HCT116 (cell line): ENCODE data around the gene AWAT1. TPM values are rescaled to one million over a fixed set of nuclear protein-coding genes. Genes with fewer than 3 reads are reported as not detected.
"Not testable (repeated sequence)": the region's sequence is repeated elsewhere in the genome, so short reads cannot be mapped to it uniquely, and the experiment has no call there.

Experiments
- ATAC-seq: fragments of 200-7000 bp; cut with Tn5 transposase; 2 replicates; pipeline ENCODE4 v1.9.1; 2020; ENCODE audit warnings: mild to moderate bottlenecking, moderate library complexity
- BruUV-seq: library from RNA; stranded (reverse); fragments of 400-500 nt; replicated peaks from 2 replicates; lab custom pipeline; 2021; lab: Mats Ljungman, UMichigan
- CTCF ChIA-PET: fragments of 300-600 bp; sonication (Branson Sonifier 250); formaldehyde crosslinking; loops from one replicate; lab custom pipeline; 2021; ENCODE audit warnings: antibody characterized with exemption; lab: Charles Lee
- POLR2A ChIA-PET: fragments of 300-600, 350-600 bp; sonication (Branson Sonifier 250); formaldehyde crosslinking; loops from one replicate; lab custom pipeline; 2021; ENCODE audit warnings: antibody characterized with exemption; lab: Charles Lee
- RAD21 ChIA-PET, 2 experiments: fragments of 300-600 bp; sonication (Branson Sonifier 250); formaldehyde crosslinking; loops; one replicate each; lab custom pipeline; 2023; ENCODE audit warnings: low total read pairs in 2 of 2; ENCODE audit not compliant: uncharacterized antibody in 2 of 2, unreplicated experiment in 2 of 2, low non-redundant PET in 1 of 2; lab: Charles Lee
- DNase-seq: peaks from one replicate; pipeline ENCODE4 v3.0.0-alpha.2; 2010; ENCODE audit warnings: low read depth, low spot score
- H2AFZ ChIP-seq: fragments of 200-600 bp; shearing (Covaris generic), sonication (generic); 2 replicates; pipeline ENCODE4 v1.6.1; 2017; ENCODE audit warnings: low read depth, mixed run types, mixed read lengths, antibody characterized with exemption, low read length; ENCODE audit not compliant: poor library complexity, severe bottlenecking
- H3K27ac ChIP-seq: 2 replicates; pipeline ENCODE4 v1.5.1; 2012; ENCODE audit warnings: low read depth, low read length
- H3K27me3 ChIP-seq: fragments of 200-600 bp; sonication (generic); 2 replicates; pipeline ENCODE4 v1.6.1; 2016; ENCODE audit warnings: mixed run types, low read length, mixed read lengths; ENCODE audit not compliant: insufficient read depth
- H3K36me3 ChIP-seq, 2 experiments: fragments of 200-500 bp in 1 of 2; fragments of 200-600 bp in 1 of 2; sonication (Bioruptor generic) in 1 of 2; sonication (generic) in 1 of 2; 2 replicates each; pipeline versions ENCODE4 v1.5.1 to v1.6.1; 2014 to 2016; ENCODE audit warnings: low read length in 2 of 2, inconsistent platforms in 1 of 2, mixed read lengths in 1 of 2, mixed run types in 1 of 2; ENCODE audit not compliant: insufficient read depth in 2 of 2, control insufficient read depth in 1 of 2
- H3K4me1 ChIP-seq, 2 experiments: fragments of 200-600 bp in 1 of 2; sonication (generic) in 1 of 2; 2 replicates each; pipeline versions ENCODE4 v1.5.1 to v1.6.1; 2012 to 2017; ENCODE audit warnings: low read length in 2 of 2, inconsistent platforms in 1 of 2, mild to moderate bottlenecking in 1 of 2, mixed read lengths in 1 of 2, mixed run types in 1 of 2, moderate library complexity in 1 of 2; ENCODE audit not compliant: insufficient read depth in 2 of 2, control insufficient read depth in 1 of 2
- H3K4me2 ChIP-seq: fragments of 200-600 bp; sonication (generic); 2 replicates; pipeline ENCODE4 v1.6.1; 2017; ENCODE audit warnings: mixed run types, low read length, mixed read lengths
- H3K4me3 ChIP-seq, 2 experiments: fragments of 200-600 bp in 1 of 2; sonication (generic) in 1 of 2; replicated peaks in 1 of 2; 2 replicates each; pipeline ENCODE4 v1.5.1; 2011 to 2016; ENCODE audit warnings: low read length in 2 of 2, control low read depth in 1 of 2, low read depth in 1 of 2, mild to moderate bottlenecking in 1 of 2, mixed read lengths in 1 of 2, mixed run types in 1 of 2
- H3K79me2 ChIP-seq: fragments of 200-600 bp; sonication (generic); 2 replicates; pipeline ENCODE4 v1.6.1; 2017; ENCODE audit warnings: mild to moderate bottlenecking, mixed run types, low read length, moderate library complexity, mixed read lengths; ENCODE audit not compliant: insufficient read depth
- H3K9ac ChIP-seq: fragments of 200-600 bp; sonication (generic); 2 replicates; pipeline ENCODE4 v1.6.1; 2016; ENCODE audit warnings: low read length, mixed read lengths
- H3K9me2 ChIP-seq: fragments of 200-600 bp; sonication (generic), shearing (Covaris generic); 2 replicates; pipeline ENCODE4 v1.6.1; 2017; ENCODE audit warnings: mixed run types, mild to moderate bottlenecking, moderate library complexity; ENCODE audit not compliant: insufficient read depth
- H3K9me3 ChIP-seq, 2 experiments: fragments of 200-500 bp in 1 of 2; fragments of 200-600 bp in 1 of 2; sonication (Bioruptor generic) in 1 of 2; sonication (generic) in 1 of 2; 2 replicates each; pipeline ENCODE4 v1.6.1; 2014 to 2017; ENCODE audit warnings: low read length in 2 of 2, mixed read lengths in 2 of 2, inconsistent platforms in 1 of 2, low read depth in 1 of 2, mild to moderate bottlenecking in 1 of 2, mixed run types in 1 of 2, moderate library complexity in 1 of 2; ENCODE audit not compliant: control insufficient read depth in 1 of 2, insufficient read depth in 1 of 2
- H4K20me1 ChIP-seq: fragments of 200-600 bp; sonication (generic), shearing (Covaris generic); 2 replicates; pipeline ENCODE4 v1.6.1; 2017; ENCODE audit warnings: mixed run types, mild to moderate bottlenecking, moderate library complexity; ENCODE audit not compliant: insufficient read depth
- ATF3 ChIP-seq: IDR thresholded peaks from 2 replicates; pipeline ENCODE4 v1.6.1; 2012
- CBX3 ChIP-seq: IDR thresholded peaks from 2 replicates; pipeline ENCODE4 v1.6.1; 2012; ENCODE audit warnings: low read depth
- CEBPB ChIP-seq: IDR thresholded peaks from 2 replicates; pipeline ENCODE4 v1.6.1; 2012; ENCODE audit warnings: low read depth
- EGR1 ChIP-seq: IDR thresholded peaks from 2 replicates; pipeline ENCODE4 v1.6.1; 2012; ENCODE audit warnings: low read depth
- ELF1 ChIP-seq: IDR thresholded peaks from 2 replicates; pipeline ENCODE4 v1.6.1; 2012; ENCODE audit warnings: low read depth, borderline replicate concordance
- FOSL1 ChIP-seq: IDR thresholded peaks from 2 replicates; pipeline ENCODE4 v1.6.1; 2012; ENCODE audit warnings: low read depth
- JUND ChIP-seq: IDR thresholded peaks from 2 replicates; pipeline ENCODE4 v1.6.1; 2012
- MAX ChIP-seq: IDR thresholded peaks from 2 replicates; pipeline ENCODE4 v1.6.1; 2012
- POLR2A ChIP-seq: IDR thresholded peaks from 2 replicates; pipeline ENCODE4 v1.7.0; 2011; ENCODE audit warnings: borderline replicate concordance; ENCODE audit not compliant: insufficient read depth, insufficient read length; ENCODE audit errors: extremely low read depth
- POLR2AphosphoS5 ChIP-seq: IDR thresholded peaks from 2 replicates; pipeline ENCODE4 v1.6.1; 2011; ENCODE audit warnings: mild to moderate bottlenecking, low read depth, low read length, moderate library complexity
- SIN3A ChIP-seq: IDR thresholded peaks from 2 replicates; pipeline ENCODE4 v1.6.1; 2012; ENCODE audit warnings: low read depth
- SP1 ChIP-seq: IDR thresholded peaks from 2 replicates; pipeline ENCODE4 v1.6.1; 2012; ENCODE audit warnings: low read depth
- SRF ChIP-seq: IDR thresholded peaks from 2 replicates; pipeline ENCODE4 v1.6.1; 2012; ENCODE audit warnings: low read depth
- TCF7L2 ChIP-seq: IDR thresholded peaks from 2 replicates; pipeline ENCODE4 v1.7.0; 2011; ENCODE audit warnings: borderline replicate concordance, inconsistent platforms; ENCODE audit not compliant: insufficient read depth, insufficient read length; ENCODE audit errors: extremely low read depth
- YY1 ChIP-seq: IDR thresholded peaks from 2 replicates; pipeline ENCODE4 v1.6.1; 2011; ENCODE audit warnings: low read length, low read depth, moderate library complexity, mild to moderate bottlenecking; ENCODE audit not compliant: insufficient replicate concordance; ENCODE audit errors: extremely low read depth
- ZNF274 ChIP-seq: fragments of 200-500 bp; sonication (Bioruptor generic); IDR thresholded peaks from 2 replicates; pipeline ENCODE4 v1.6.1; 2014; ENCODE audit warnings: mild to moderate bottlenecking, low read depth, low read length, inconsistent platforms
- intact Hi-C: fragments of 100-400 bp; cut with micrococcal nuclease; formaldehyde crosslinking; loops from 2 replicates; pipeline ENCODE4 v1.10.0; 2022
- total RNA-seq: library from RNA; stranded (reverse); gene quantifications from one replicate; pipeline ENCODE4 v1.2.1, GENCODE V29; 2021; ENCODE audit not compliant: unreplicated experiment
- TF ChIP-seq, protein P1 (sequence below): IDR thresholded peaks from 2 replicates; pipeline ENCODE4 v1.6.1; 2011; ENCODE audit warnings: mild to moderate bottlenecking, low read length, moderate library complexity; ENCODE audit not compliant: insufficient replicate concordance; ENCODE audit errors: extremely low read depth

AWAT1 gene
- total RNA-seq, 1 experiment from 2014 or later: not detected

GRCh38 chrX:70268034-70268433, 33.6 kb downstream of the AWAT1 start, which contains the start of gene ARR3:
ARR3 (plus strand) TSS chrX:70268334; CDS start chrX:70269386, 1,052 bp downstream.
- Histone ChIP-seq H3K4me1 (no peaks in the 10 kb centered on the region), H3K27ac (no peak within 1 kb of the TSS), H3K9ac (no peak within 1 kb of the TSS), H3K36me3 (no peaks in the 10 kb centered on the region), H3K79me2 (no peaks in the 10 kb centered on the region), H3K9me3 (no peaks in the 10 kb centered on the region), H3K27me3 (no peaks in the 10 kb centered on the region), H2AFZ (no peak within 1 kb of the TSS), H3K9me2 (no peaks in the 10 kb centered on the region), H3K4me3 (no peak within 1 kb of the TSS), H3K4me2 (no peak within 1 kb of the TSS), H4K20me1 (no peaks in the 10 kb centered on the region)
- RAD21 ChIA-PET: no interaction called here
- BruUV-seq: no TSS peak
- no peak for TF ChIP-seq ELF1
- TF ChIP-seq ATF3: no peak
- TF ChIP-seq CEBPB: no peak
- TF ChIP-seq MAX: no peak
- TF ChIP-seq YY1: no peak
- TF ChIP-seq POLR2A: no peak
- TF ChIP-seq TCF7L2: no peak
- TF ChIP-seq, protein P1, sequence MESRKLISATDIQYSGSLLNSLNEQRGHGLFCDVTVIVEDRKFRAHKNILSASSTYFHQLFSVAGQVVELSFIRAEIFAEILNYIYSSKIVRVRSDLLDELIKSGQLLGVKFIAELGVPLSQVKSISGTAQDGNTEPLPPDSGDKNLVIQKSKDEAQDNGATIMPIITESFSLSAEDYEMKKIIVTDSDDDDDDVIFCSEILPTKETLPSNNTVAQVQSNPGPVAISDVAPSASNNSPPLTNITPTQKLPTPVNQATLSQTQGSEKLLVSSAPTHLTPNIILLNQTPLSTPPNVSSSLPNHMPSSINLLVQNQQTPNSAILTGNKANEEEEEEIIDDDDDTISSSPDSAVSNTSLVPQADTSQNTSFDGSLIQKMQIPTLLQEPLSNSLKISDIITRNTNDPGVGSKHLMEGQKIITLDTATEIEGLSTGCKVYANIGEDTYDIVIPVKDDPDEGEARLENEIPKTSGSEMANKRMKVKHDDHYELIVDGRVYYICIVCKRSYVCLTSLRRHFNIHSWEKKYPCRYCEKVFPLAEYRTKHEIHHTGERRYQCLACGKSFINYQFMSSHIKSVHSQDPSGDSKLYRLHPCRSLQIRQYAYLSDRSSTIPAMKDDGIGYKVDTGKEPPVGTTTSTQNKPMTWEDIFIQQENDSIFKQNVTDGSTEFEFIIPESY: no peak
- TF ChIP-seq CBX3: no peak
- TF ChIP-seq SRF: no peak
- no peak for TF ChIP-seq ZNF274
- TF ChIP-seq FOSL1: no peak
- TF ChIP-seq POLR2AphosphoS5: no peak
- TF ChIP-seq EGR1: no peak
- TF ChIP-seq SIN3A: no peak
- TF ChIP-seq JUND: no peak
- no peak for TF ChIP-seq SP1
- CTCF ChIA-PET: no interaction called here
- DNase-seq (no peak), ATAC-seq (no peak)
- intact Hi-C loops: no loop called here
- POLR2A ChIA-PET: no interaction called here

- ATAC-seq, POLR2A ChIA-PET, H3K4me1 ChIP-seq, H3K27ac ChIP-seq, H3K9me3 ChIP-seq, H3K27me3 ChIP-seq, H4K20me1 ChIP-seq, DNase-seq, H3K79me2 ChIP-seq, H2AFZ ChIP-seq, H3K9me2 ChIP-seq, H3K9ac ChIP-seq, H3K4me3 ChIP-seq, RAD21 ChIA-PET, H3K4me2 ChIP-seq, BruUV-seq, H3K36me3 ChIP-seq: not testable (repeated sequence)
- intact Hi-C loops: loop anchor here (5.0 kb wide), 1 partner anchor 388 kb away; no protein-coding TSS in a partner anchor
- CTCF ChIA-PET: interaction anchor here (0.6 kb wide), 1 partner anchor 12 kb away, joined by 3 read pairs; no protein-coding TSS in a partner anchor
Observed at GRCh38 chrX:70274029-70274428, 39.6 kb downstream of the AWAT1 start.
